GM18511 (cell line): ENCODE results near the gene NAA20.

ENCODE experiments used
- ATAC-seq: cut with Tn5 transposase; IDR thresholded peaks from one replicate; pipeline ENCODE4 v1.9.1; 2021; ENCODE audit warnings: mild to moderate bottlenecking, moderate library complexity; ENCODE audit not compliant: unreplicated experiment

NAA20 gene

GRCh38 chr20:20070871-20071726 is 53.9 kb downstream of the NAA20 start:
- ATAC-seq: no peak

GRCh38 chr20:20073801-20074371 is 56.7 kb downstream of the NAA20 start:
- no peak for ATAC-seq

GRCh38 chr20:20075032-20075431 is 57.9 kb downstream of the NAA20 start:
- ATAC-seq: no peak

- no peak for ATAC-seq
These were observed 59.3 kb downstream of the NAA20 start for GRCh38 chr20:20076297-20077065.

GRCh38 chr20:20078041-20078440 is 60.9 kb downstream of the NAA20 start:
- ATAC-seq: no peak

- no peak for ATAC-seq
These were observed 62.1 kb downstream of the NAA20 start for GRCh38 chr20:20079102-20079784.
